Esophagus mucosa (tissue), 1 donor: ENCODE data around the gene AKIRIN1. TPM values are rescaled to one million over a fixed set of nuclear protein-coding genes. Genes with fewer than 3 reads are reported as not detected.
"Not testable (repeated sequence)": the region's sequence is repeated elsewhere in the genome, so short reads cannot be mapped to it uniquely, and the experiment has no call there.

Source experiments
- ATAC-seq: fragments of 200-7000 bp; cut with Tn5 transposase; one replicate; pipeline ENCODE4 v1.9.1; 2020
- total RNA-seq: library from RNA; stranded (reverse); gene quantifications from one replicate; pipeline ENCODE4 v1.2.4, GENCODE V29; 2023
- donor health status: DM: yes; HTN: yes; CAD: no.

The AKIRIN1 gene
- total RNA-seq, 1 donor from 2014 or later = 28.7 TPM

DNA sequence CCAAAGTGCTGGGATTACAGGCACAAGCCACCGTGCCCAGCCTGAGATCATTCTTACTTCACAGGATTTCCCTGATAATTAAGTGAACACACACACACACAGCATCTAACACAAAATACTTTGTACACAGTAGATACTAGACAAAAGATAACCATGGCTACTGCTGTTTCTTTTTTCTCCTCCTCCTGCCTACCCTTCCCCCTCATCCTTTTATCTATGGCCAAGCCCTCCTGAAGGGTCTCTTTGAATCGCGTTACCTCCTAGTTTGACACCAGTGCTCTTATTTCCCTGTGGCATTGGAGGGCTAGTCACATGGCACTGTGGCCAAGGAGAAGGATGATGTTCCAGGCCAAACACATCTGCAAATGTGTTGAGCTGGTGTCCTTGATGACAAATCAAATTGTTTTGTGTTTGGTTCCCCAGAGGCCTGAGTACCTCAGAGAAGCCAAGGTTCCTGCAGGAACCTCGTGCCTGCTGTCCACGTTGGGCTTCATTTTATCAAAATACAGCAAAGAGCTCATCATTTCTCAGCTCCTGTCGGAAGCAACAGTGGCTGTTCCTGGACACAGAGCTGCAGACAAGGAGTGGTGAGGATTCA, 55.6 kb downstream of the AKIRIN1 start:
- ATAC-seq = no peak

DNA sequence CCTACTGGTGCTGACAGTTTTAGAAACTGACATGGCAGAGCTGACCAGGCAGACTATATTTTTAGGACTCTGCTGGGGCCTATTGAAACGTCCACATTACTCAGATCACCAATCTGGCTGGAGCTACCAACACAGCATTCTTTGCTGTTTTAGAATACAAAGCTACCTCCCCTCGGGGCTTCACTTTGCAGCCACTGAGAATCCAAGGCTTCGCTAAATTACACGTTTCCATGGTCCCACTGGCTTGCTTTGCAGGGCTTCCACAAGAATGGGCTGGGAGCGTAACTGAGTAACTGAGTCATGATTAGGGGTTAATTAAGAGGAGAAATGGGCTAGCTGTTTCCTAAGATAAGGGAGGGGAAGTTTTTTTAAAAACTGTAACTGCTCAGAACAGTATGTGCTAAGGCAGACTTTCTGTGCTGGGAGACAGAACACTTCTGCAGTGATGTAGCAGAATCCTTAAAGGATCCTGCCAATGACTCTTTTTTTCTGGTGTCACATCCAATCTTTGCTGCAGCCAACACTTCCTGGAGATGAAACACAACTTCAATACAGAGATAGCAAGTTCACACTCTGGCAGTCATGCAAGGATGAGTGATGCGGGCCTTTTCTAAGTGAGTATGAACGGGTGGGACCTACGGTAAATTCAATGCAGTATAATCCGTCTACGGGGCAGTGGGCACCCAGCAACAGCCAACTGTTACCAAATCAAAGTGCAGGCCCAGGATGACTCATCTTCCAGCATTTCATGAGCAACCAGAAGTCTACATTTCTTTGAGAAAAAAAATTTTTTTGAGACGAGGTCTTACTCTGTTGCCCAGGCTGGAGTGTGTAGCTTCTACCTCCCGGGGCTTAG, 56.5 kb downstream of the AKIRIN1 start:
- ATAC-seq = peak; percentile 51

DNA sequence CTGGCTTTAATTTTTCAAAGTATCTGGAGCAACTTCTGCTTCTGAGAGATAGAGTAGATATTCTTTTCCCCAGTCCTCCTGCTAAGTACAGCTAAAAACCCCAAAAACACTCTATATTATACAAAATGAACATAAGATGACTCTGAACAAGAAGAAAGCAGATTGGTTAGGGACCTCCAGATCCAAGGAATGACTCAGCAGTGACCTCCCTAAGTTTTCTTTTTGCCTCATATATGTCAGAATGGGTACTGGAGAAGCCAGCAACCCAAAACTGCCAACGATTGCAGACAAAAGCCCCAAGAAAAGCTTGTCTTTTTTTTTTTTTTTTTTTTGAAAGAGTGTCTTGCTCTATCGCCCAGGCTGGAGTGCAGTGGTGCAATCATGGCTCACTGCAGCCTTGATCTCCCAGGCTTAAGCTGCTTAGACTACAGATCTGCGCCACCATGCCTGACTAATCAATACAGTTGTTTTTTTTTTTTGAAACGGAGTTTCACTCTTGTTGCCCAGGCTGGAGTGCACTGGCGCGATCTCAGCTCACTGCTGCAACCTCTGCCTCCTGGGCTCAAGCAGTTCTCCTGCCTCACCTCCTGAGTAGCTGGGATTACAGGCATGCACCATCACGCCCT, 57.8 kb downstream of the AKIRIN1 start:
- peak; percentile 57 for ATAC-seq

DNA sequence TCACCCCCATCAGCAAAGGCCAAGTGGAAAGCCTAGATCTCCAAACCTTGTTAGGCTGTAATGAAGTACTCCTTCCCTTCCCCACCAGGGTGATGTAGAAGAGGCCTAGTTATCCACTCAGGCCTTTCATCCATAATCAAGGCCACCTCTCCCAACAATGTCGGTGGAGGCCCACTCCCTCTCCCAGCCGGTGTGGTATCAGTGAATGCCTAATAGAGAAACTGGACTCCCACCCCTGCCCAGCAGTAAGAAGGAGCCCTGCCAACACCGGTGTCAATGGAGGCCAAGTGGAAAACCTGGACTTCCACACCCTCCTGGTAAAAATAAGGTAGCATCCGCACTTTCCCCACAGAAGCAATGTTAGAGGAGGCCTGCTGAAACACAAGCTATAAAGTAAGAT, 58.9 kb downstream of the AKIRIN1 start:
- no peak for ATAC-seq

DNA sequence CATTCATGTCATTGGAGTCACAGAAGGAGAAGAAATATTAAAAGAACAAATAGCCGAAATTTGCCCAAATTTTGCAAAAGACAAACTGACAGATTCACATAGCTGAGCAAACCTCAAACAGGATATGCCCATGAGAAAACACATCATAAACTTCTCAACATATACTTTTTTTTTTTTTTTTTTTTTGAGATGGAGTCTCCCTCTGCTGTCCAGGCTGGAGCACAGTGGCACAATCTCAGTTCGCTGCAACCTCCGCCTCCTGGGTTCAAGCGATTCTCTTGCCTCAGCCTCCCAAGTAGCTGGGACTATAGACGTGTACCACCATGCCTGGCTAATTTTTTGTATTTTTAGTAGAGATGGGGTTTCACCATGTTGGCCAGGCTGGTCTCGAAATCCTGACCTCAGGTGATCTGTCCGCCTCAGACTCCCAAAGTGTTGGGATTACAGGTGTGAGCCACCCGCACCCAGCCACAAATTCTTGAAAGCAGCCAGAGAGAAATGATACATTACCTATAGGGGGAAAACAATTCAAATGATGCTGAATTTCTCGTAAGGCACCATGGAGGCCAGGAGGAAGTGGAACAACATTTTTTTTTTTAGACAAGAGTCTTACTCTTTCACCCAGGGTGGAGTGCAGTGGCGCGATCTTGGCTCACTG, 60.2 kb downstream of the AKIRIN1 start:
- not testable (repeated sequence) for ATAC-seq

DNA sequence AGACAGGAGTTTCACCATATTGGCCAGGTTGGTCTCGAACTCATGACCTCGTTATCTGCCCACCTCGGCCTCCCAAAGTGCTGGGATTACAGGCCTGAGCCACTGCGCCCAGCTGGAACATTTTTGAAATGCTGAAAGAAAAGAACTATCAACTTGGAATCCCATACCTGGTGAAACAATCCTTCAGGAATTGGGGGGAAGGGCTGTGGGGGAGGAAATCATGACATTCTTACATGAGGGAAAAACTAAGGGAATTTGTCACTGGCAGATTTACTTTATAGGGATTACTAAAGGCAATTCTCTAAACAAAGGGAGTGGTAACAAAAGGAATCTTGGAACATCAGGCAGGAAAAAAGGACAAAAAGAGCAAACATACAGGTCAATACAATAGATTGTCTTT, 60.9 kb downstream of the AKIRIN1 start:
- no peak for ATAC-seq

DNA sequence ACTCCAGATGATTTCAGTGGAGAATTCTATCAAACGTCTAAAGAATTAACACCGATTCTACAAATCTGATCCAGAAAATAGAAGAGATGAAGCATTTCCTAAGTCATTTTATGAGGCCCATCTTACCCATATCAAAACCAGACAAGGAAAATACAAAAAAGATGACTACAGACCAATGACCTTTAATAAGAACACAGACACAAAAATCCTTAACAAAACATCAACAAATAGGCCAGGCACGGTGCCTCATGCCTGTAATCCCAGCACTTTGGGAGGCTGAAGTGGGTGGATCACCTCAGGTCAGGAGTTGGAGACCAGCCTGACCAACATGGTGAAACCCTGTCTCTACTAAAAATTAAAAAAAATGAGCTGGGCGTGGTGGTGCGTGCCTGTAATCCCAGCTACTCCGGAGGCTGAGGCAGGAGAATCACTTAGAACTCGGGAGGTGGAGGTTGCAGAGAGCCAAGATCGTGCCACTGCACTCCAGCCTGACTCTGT, 64.2 kb downstream of the AKIRIN1 start:
- not testable (repeated sequence) for ATAC-seq

Other genes starting within 250 kb of the AKIRIN1 start
- gene RRAGC, start 131.5 kb upstream of the AKIRIN1 start, total RNA-seq = 32.8 TPM
- 21.8 TPM for gene MYCBP, start 117.9 kb upstream of the AKIRIN1 start, total RNA-seq
- gene GJA9, start 109.7 kb upstream of the AKIRIN1 start, total RNA-seq = 0.44 TPM
- gene RHBDL2, start 49.4 kb upstream of the AKIRIN1 start, total RNA-seq = 16.1 TPM
- 165 TPM for gene NDUFS5, start 35.1 kb downstream of the AKIRIN1 start, total RNA-seq
- 155 TPM for gene MACF1, start 213.4 kb downstream of the AKIRIN1 start, total RNA-seq